Activated CD4-positive, alpha-beta T cell treated with anti-CD3 and anti-CD28 coated beads for 48 hours (primary cell): ENCODE data around the gene GIPC3.
A peak's percentile ranks its signal among the peaks of the same experiment; 100 is the strongest.
"Not testable (repeated sequence)": the region's sequence is repeated elsewhere in the genome, so short reads cannot be mapped to it uniquely, and the experiment has no call there.

Experiments used
- DNase-seq: peaks from one replicate; pipeline ENCODE4 v3.0.0-alpha.2; 2020

GIPC3 gene

GRCh38 chr19:3550947-3551791 lies 34.1 kb upstream of the GIPC3 start:
- no peak for DNase-seq

DNA sequence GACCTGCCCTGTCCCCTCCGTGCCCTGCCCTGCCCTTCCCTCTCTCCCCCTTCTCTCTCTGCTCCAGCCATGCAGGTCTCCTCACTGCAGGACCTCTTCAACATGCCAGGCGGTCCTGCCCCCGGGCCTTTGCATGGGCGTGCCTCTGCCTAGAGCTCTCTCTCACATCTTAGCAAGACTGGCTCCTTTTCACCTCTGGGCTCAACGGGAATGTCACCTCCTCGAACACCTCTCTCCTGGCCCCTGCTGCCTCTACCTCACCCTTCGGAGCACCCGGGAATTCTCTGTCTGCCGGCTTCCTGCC lies 33.5 kb upstream of the GIPC3 start:
- DNase-seq: no peak

DNA sequence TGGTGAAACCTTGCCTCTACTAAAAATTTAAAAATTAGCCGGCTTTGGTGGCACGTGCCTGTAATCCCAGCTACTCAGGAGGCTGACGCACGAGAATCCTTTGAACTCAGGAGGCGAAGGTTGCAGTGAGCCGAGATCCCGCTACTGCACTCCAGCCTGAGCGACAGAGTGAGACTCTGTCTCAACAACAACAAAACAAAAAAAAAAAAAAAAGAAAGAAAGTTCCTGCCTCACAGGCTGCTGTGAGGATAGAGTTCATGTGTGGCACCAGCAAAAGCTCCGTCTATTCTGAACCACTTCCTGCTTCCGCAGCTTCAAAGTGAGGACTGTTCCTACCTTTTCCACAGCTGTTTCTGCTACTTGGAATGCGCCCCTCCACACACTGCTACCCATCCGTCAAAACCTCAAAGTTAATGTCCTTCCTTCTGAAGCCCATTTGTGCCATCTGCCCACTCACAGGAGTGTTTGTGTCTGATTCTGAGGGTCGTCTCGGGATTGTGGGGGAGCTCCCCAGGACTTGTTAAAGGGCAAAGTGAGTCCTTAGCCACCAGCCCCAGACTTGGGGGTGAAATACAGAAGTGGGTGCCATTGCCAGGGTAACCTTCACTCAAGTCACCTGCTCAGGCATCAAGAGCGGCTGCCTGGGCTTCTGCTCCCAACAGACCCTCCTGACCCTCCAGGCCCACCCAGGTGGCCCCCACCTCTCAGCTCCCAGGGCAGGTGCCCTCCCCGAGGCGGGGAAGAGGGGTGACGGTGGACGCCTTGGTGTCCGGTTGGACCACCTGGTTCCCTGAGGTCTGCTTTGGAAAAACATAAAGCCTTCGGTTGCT lies 30.8 kb upstream of the GIPC3 start:
- no peak for DNase-seq

DNA sequence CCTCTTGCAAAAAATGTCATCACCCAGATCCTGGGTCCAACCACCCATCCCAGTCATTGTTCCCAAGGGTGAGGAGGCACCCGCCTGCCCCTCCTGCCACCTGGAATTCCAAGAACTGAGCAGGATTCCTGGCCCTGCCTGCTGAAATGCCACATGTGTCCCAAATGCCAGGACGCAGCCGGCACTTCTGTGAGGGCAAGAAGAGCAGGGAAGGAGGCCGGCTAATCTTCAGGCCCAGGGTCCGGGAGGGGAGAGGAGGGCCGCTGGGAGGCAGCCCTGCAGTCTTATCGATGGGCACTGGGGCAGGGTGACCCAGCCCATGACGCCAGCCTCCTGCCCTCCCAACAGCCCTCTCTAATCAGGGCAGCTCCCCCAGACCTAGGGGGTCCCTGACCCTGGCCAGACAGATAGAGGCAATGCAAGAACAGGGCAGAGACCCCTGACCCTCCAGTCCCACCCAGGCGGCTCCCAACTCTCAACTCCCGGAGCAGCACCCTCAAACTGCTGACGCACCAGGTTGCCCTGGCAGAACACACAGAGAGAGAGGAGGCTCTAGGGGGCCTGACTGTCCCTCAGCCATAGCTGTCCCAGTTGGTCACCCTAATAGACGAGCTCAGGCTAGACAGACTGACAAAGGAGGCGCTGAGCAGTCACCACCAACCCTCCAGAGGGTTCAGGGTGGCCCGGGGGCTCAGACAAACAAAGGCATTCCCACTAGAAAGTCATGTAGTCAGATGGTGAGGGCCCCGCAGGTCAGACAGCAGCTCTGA lies 29.4 kb upstream of the GIPC3 start:
- DNase-seq: no peak

- no peak for DNase-seq
These were observed 28.8 kb upstream of the GIPC3 start for GRCh38 chr19:3556423-3556977.

GRCh38 chr19:3556978-3557460 lies 28.3 kb upstream of the GIPC3 start:
- peak; percentile 72 for DNase-seq

- DNase-seq: peak; percentile 97
These were observed 27.6 kb upstream of the GIPC3 start, which contains the start of gene MFSD12 for GRCh38 chr19:3557461-3558248. TSS of gene MFSD12 (minus strand) at chr19:3557586. CDS start at chr19:3557403, 183 bp downstream.

DNA sequence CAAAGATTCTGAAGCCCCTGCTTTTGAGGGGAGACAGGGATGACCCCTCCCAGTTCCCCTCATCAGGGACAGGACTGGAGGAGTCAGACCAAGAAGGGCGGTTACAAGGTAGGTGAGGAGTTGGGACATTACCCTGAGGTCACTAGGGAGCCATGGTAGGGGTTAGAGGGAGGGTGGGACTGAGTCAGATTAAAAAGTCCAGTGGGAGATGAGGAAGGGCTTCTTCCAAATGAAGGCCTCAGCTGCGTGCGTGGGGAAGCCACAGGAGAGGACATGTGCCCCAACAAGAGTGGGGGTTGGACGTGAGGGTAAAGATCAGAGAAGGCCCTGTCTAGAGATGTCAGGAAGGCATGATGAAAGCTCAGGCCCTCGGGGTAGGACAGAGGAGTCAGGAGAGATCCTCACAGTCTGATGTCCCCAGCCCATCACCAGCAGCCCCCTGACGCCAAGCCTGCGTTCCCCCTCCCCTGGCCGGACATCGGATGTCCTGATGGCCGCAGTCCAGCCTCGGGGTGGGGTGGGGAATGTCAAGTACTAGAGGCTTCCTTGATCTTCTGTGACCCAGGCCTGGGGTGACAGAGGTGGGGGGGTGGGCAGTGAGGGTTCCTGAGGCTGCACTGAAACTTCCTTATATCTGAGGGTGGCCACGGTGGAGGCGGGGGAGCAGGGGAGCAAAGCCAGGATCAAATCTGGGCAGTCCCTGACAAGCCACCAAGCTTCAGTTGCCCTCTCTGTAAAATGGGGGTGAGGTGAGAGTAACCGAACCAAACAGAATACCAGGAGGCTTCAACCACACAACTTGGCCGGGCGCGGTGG lies 21.4 kb upstream of the GIPC3 start:
- DNase-seq: no peak

DNA sequence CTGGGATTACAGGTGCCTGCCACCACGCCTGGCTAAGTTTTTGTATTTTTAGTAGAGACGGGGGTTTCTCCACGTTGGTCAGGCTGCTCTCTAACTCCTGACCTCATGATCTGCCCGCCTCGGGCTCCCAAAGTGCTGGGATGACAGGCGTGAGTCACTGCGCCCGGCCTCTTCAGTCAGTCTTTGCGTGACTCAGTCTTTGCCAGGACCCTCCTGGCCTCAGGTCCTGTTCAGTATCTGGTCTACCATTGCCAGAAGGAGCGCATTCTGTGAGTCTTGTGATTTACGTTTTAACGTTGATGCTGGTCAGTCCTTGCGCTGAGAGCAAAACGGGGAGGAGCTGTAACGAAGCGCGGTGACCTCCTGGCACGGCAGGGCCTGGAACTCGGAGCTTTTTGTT lies 20.1 kb upstream of the GIPC3 start:
- DNase-seq: no peak

GRCh38 chr19:3570042-3570441 lies 15.2 kb upstream of the GIPC3 start:
- not testable (repeated sequence) for DNase-seq

GRCh38 chr19:3570606-3571011 lies 14.7 kb upstream of the GIPC3 start:
- no peak for DNase-seq

DNA sequence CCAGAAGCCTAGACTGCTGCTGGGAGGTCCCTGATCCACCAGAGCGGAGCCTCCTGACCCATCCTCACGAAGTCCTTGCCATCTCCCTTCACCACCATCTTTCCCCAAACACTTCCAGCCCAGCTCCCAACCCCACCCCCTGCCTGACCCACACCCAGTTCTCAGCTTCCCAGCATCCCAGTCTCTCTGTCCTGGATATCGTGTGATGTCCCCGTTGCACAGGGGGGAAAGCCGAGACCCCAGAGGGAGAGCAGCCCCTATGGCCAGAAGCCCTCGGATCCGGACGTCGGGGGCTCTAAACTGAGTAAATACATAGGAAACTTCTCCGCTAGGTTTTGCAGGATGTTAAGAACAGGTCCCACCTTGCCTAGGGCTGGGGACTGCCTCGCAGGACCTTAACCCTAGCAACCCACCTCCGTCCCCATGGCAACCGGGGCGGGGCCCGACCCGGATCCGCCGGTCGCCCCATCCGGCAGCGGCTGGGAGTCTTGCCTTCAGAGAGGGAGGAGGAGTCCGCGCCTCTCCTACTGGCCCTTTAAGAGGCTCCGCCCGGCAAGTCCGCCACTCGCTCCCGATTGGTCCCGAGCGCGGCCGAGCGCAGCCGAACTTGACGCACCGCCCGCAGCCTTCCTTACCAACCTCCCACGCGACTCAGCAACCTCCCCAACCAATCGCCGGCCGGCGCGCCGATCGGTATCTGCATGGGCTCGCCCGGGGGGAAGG lies 13.0 kb upstream of the GIPC3 start:
- peak; percentile 100 for DNase-seq

DNA sequence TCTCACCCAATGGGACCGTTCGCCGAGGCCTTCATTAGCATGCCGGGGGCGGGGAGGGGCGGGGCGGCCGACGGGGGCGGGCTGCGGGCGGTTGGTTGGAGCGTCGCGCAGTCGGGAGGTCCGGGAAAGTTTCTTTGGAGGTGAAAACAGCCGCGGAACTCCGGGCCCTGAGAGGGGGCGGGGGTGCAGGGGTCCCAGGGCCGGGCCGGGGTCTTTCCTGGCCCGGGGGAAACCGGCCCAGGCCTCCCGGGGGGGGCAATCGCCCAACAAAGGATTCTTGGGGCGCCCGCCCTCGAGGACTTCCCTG lies 12.5 kb upstream of the GIPC3 start, which contains the start of gene HMG20B:
TSS of gene HMG20B (plus strand) at position 90 of the 307 bp plus-strand sequence. CDS start 366 bp downstream, outside the sequence.
- no peak for DNase-seq

DNA sequence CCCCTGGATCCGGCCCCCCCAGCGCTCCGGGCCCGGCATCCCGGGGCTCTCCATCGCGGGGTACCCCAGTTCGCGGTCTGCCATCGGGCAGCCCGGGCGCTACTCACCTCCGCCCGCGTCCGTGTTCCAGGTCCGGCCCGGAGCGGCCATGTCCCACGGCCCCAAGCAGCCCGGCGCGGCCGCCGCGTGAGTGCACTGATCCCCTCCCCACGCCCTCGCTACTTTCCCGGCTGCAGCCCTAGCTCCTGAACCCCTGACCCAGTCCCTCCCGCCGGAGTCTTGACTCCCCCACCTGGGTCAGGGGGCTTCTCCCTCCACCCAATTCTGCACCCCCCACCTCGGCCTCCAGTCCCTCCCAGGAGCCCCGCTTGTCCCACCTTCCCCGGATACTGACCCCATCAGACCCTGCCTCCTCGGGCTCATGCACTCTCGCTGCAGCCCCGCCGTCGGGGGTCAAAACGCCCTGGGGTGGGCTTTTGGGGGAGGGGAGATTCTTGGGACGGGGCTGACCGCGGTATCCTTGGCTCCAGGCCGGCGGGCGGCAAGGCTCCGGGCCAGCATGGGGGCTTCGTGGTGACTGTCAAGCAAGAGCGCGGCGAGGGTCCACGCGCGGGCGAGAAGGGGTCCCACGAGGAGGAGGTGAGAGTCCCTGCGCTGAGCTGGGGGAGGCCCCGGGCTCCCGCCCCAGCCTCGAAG lies 12.0 kb upstream of the GIPC3 start:
- DNase-seq: peak; percentile 42

DNA sequence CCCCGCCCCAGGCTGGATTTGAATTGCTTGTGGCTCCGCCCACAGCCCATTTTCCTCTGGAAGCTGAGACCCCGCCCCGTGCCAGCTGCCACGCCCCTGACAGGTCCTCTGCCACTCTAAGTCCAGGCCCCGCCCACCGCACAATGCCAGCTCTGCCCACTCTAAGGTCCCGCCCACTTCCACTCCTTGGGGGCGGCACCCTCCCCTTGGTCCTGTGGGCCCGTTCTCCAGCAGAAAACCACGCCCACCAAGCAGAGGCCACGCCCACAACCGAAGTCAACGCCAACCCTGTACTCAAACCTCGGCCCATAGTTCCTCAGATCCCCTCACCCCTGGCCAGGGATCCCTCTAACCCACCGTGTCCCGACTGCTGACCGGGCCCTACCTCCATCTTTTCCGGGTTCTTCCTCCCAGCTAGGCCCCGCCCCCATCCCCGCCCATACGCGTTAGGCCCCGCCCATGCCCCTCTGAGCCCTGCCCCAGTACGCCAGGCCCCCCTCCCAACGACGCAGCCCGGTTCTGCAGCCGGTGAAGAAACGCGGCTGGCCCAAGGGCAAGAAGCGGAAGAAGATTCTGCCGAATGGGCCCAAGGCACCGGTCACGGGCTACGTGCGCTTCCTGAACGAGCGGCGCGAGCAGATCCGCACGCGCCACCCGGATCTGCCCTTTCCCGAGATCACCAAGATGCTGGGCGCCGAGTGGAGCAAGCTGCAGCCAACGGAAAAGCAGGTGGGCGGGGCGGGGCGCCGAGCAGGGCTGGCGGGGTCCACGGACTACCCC lies 11.2 kb upstream of the GIPC3 start:
- peak; percentile 99 for DNase-seq

DNA sequence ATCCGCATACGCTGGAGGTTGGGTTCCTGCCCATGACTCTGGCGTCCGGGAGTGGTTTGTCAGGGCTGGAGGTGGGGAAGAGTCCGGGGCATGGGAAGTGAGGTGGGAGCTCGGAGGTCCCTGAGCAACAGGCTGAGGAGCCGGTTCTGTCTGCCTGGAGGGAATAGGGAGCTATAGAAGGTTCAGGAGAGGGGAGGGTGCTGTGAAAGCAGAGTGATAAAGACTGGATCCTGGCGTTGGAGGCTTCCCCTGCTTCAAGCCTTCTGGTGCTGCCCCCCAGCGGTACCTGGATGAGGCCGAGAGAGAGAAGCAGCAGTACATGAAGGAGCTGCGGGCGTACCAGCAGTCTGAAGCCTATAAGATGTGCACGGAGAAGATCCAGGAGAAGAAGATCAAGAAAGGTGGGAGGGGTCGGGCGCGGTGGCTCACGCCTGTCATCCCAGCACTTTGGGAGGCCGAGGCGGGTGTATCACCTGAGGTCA lies 10.0 kb upstream of the GIPC3 start:
- peak; percentile 41 for DNase-seq

GRCh38 chr19:3575949-3576673 lies 9.2 kb upstream of the GIPC3 start:
- DNase-seq: no peak
